ENCODE data around the gene MYO1C.
"Not testable (repeated sequence)": the region's sequence is repeated elsewhere in the genome, so short reads cannot be mapped to it uniquely, and the experiment has no call there.

The MYO1C gene

DNA sequence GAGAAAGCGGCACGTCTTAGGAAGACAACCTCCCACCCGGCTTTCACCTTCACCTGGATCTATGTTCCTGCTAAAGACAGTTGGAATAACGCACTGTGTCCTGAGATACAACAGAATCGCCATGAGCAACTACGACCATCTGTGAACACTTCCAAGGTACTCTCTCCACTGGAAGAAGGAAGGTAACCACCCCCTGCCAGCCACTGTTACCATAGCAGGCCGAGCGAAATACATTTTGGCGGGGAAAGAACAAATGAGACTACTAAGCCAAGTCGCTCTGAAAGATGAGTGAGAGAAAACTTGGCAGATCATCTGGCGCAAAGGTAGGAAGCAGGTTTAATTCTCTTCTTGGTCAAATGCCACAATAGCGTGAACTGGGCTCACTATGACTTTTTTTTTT, 46.3 kb downstream of the MYO1C start:
- Histone ChIP-seq H3K4me3 (ENCODE audit: insufficient read depth, low read length, poor library complexity, severe bottlenecking) (no peak overlapping the region), H2AFZ (ENCODE audit: low read depth, low read length, severe bottlenecking) (no peak overlapping the region), H3K27ac (ENCODE audit: low read depth, low read length) (no peak overlapping the region), H3K9me2 (replicated peaks; ENCODE audit: insufficient read depth, low read length) (no peaks in the 10 kb centered on the region), H3F3A (ENCODE audit: insufficient read depth) (no peaks in the 10 kb centered on the region), H3K9ac (ENCODE audit: low read length) (no peak overlapping the region), H3K36me3 (ENCODE audit: low read length) (no peaks in the 10 kb centered on the region), H3K4me2 (ENCODE audit: low read depth, low read length, poor library complexity, severe bottlenecking) (no peak overlapping the region), H3K9me3 (ENCODE audit: insufficient read depth, low read length) (no peaks in the 10 kb centered on the region), H3K27me3 (ENCODE audit: low read length) (no peaks in the 10 kb centered on the region), H3K79me2 (ENCODE audit: insufficient read depth, low read length) (peaks cover 91% of the 10 kb centered on the region), H4K20me1 (ENCODE audit: low read depth, low read length) (no peaks in the 10 kb centered on the region)
- TF ChIP-seq, protein P1, sequence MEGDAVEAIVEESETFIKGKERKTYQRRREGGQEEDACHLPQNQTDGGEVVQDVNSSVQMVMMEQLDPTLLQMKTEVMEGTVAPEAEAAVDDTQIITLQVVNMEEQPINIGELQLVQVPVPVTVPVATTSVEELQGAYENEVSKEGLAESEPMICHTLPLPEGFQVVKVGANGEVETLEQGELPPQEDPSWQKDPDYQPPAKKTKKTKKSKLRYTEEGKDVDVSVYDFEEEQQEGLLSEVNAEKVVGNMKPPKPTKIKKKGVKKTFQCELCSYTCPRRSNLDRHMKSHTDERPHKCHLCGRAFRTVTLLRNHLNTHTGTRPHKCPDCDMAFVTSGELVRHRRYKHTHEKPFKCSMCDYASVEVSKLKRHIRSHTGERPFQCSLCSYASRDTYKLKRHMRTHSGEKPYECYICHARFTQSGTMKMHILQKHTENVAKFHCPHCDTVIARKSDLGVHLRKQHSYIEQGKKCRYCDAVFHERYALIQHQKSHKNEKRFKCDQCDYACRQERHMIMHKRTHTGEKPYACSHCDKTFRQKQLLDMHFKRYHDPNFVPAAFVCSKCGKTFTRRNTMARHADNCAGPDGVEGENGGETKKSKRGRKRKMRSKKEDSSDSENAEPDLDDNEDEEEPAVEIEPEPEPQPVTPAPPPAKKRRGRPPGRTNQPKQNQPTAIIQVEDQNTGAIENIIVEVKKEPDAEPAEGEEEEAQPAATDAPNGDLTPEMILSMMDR (IDR thresholded peaks at IDR 0.05; ENCODE audit: insufficient read depth, low read length, poor library complexity, severe bottlenecking): no peak
- no peak for TF ChIP-seq EZH2phosphoT487 (conservative IDR thresholded peaks at IDR 0.05; ENCODE audit: low read length)

DNA sequence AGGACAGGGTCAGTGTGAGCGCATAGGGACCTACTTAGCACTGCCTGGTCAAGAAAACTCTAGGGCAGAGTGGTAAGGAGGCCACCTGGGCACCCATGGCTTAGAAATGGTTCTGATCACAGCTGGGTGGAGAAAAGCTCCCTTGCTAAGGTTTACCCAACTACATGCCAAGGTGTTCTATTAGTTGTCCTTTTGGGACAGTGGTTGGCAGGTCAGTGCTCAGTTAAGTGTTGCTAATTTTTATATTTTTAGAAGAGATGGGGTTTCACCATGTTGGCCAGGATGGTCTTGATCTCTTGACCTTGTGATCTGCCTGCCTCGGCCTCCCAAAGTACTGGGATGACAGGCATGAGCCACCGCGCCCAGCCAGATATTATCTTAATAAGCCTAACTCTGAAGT, 46.8 kb downstream of the MYO1C start:
- not testable (repeated sequence) for H3K27me3 ChIP-seq (ENCODE audit: low read length); H3K27ac ChIP-seq (ENCODE audit: low read depth, low read length); H4K20me1 ChIP-seq (ENCODE audit: low read depth, low read length); H3K9me2 ChIP-seq (replicated peaks; ENCODE audit: insufficient read depth, low read length); H2AFZ ChIP-seq (ENCODE audit: low read depth, low read length, severe bottlenecking); H3K9ac ChIP-seq (ENCODE audit: low read length); H3K9me3 ChIP-seq (ENCODE audit: insufficient read depth, low read length); H3K4me3 ChIP-seq (ENCODE audit: insufficient read depth, low read length, poor library complexity, severe bottlenecking); H3K4me2 ChIP-seq (ENCODE audit: low read depth, low read length, poor library complexity, severe bottlenecking); H3F3A ChIP-seq (ENCODE audit: insufficient read depth); H3K36me3 ChIP-seq (ENCODE audit: low read length)
- peaks cover 91% of the 10 kb centered on the region for H3K79me2 ChIP-seq (ENCODE audit: insufficient read depth, low read length)

DNA sequence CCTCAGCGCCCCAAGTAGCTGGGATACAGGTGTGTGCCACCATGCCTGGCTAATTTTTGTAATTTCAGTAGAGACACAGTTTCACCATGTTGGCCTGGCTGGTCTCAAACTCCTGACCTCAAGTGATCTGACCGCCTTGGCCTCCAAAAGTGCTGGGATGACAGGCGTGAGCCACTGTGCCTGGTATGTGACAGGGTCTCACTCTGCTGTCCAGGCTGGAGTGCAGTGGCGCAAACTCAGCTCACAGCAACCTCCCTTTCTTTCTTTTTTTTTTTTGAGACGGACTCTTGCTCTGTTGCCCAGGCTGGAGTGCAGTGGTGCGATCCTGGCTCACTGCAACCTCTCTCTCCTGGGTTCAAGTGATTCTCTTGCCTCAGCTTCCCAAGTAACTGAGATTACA, 49.8 kb downstream of the MYO1C start:
- not testable (repeated sequence) for H3K27ac ChIP-seq (ENCODE audit: low read depth, low read length); H3K27me3 ChIP-seq (ENCODE audit: low read length); H3K9ac ChIP-seq (ENCODE audit: low read length); H3K4me3 ChIP-seq (ENCODE audit: insufficient read depth, low read length, poor library complexity, severe bottlenecking); H3K9me3 ChIP-seq (ENCODE audit: insufficient read depth, low read length); H2AFZ ChIP-seq (ENCODE audit: low read depth, low read length, severe bottlenecking); H3F3A ChIP-seq (ENCODE audit: insufficient read depth); H3K36me3 ChIP-seq (ENCODE audit: low read length); H4K20me1 ChIP-seq (ENCODE audit: low read depth, low read length); H3K4me2 ChIP-seq (ENCODE audit: low read depth, low read length, poor library complexity, severe bottlenecking); H3K9me2 ChIP-seq (replicated peaks; ENCODE audit: insufficient read depth, low read length)
- peaks cover 88% of the 10 kb centered on the region for H3K79me2 ChIP-seq (ENCODE audit: insufficient read depth, low read length)

DNA sequence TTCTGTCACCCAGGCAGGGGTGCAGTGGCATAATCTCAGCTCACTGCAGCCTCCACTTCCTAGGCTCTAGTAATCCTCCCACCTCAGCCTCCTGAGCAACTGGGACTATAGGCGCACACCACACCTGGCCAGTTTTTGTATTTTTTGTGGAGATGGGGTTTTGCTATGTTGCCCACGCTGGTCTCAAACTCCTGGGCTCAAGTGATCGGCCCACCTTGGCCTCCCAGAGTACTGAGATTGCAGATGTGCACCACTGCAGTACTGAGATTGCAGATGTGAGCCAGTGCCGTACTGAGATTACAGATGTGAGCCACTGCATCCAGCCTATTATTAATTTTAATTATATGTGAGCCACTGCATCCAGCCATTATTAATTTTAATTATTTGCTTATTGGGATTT, 50.3 kb downstream of the MYO1C start:
- H3K4me3 ChIP-seq (ENCODE audit: insufficient read depth, low read length, poor library complexity, severe bottlenecking): no peak overlapping the region
- H3K27ac ChIP-seq (ENCODE audit: low read depth, low read length): no peak overlapping the region
- peaks cover 86% of the 10 kb centered on the region for H3K79me2 ChIP-seq (ENCODE audit: insufficient read depth, low read length)
- no peak overlapping the region for H3K9ac ChIP-seq (ENCODE audit: low read length)
- no peak for TF ChIP-seq EZH2phosphoT487 (conservative IDR thresholded peaks at IDR 0.05; ENCODE audit: low read length)
- TF ChIP-seq, protein P1 (IDR thresholded peaks at IDR 0.05; ENCODE audit: insufficient read depth, low read length, poor library complexity, severe bottlenecking): no peak
- no peak overlapping the region for H2AFZ ChIP-seq (ENCODE audit: low read depth, low read length, severe bottlenecking)
- peaks cover 3% of the 10 kb centered on the region; the same call in 1 of the 2 replicates for H4K20me1 ChIP-seq (ENCODE audit: low read depth, low read length)
- H3K36me3 ChIP-seq (ENCODE audit: low read length): no peaks in the 10 kb centered on the region
- no peaks in the 10 kb centered on the region for H3K9me3 ChIP-seq (ENCODE audit: insufficient read depth, low read length)
- H3K27me3 ChIP-seq (ENCODE audit: low read length): no peaks in the 10 kb centered on the region
- H3K9me2 ChIP-seq (replicated peaks; ENCODE audit: insufficient read depth, low read length): no peaks in the 10 kb centered on the region
- no peaks in the 10 kb centered on the region for H3F3A ChIP-seq (ENCODE audit: insufficient read depth)
- no peak overlapping the region for H3K4me2 ChIP-seq (ENCODE audit: low read depth, low read length, poor library complexity, severe bottlenecking)
